GM18526 (cell line): ENCODE results near the gene SLC35G1.

ENCODE experiments used
- POLR2A ChIP-seq: IDR thresholded peaks from 3 replicates; pipeline ENCODE4 v1.6.1; 2011; ENCODE audit not compliant: insufficient read length; ENCODE audit errors: extremely low read depth

The SLC35G1 gene

DNA sequence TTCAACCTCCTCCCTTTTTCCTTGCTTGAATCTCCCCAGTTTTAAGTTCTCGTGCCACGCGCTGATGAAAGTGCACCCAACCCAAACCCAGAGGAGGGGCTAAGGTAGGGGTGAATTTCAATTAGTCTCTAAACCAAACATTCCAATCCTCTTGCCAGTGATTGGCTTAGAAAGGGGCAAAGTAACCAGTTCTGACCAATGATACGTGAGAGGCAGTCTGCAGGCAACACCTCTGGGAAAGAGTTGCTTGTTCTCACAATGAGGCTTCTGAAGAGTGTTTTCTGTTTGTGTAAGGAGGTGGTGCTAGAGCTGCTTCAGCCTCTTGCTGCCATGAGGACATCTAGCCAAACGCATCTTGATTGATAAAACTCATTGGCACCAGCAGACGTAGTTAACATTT is 21.8 kb downstream of the SLC35G1 start:
- no peak for TF ChIP-seq POLR2A

DNA sequence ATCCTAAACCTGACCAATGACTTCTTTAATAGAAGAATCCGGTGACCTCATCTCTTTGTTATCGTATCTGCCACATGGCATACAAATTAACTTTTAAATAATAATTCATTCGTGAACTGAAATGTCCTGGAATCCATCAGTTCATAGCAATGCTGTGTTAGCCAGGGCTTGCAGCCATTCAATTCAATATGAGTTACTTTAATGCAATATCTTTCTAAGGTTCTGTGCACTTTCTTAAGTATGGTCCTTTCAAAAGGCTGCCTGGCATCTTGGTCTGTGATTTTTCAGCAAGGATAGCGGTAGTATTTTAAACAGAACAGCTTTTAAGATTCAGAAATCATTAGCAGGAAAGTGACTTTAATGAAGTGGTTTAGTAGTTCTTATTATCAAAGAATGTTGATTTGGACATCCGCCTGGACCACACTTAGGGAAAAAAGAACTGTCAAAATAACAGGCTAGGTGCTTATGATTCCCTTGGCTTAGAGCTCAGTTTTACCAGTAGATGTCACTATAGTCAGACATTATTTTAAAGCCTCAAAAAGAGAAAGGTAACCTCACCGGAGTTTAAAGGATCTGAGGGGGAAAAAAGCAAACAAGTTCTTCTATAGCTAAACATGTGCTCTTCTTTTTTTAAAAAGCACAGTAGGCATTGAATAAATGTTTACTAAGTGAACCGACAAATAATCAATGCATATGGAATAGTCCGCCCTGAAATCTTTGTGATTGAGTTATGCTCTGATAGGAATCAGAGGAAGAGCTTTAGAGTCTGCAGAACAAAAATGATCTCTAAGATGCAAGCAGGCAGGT is 22.7 kb downstream of the SLC35G1 start:
- TF ChIP-seq POLR2A, result no peak

DNA sequence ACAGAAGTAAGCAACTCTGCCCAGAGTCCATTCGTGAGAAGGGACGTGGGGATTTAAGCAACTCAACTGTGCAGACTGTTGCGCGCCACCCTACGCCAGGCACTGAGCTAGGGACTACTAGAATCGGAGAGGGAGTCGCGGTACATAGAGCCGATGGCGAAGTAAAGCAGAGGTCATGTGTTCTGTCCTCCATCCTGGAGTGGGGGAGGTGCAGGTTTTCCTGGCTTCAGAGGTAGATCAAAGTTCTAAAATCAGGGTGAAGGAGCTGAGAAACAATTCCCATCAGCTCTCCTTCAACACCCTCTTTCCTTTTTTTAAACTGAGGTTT is 23.2 kb downstream of the SLC35G1 start:
- TF ChIP-seq POLR2A, result no peak

DNA sequence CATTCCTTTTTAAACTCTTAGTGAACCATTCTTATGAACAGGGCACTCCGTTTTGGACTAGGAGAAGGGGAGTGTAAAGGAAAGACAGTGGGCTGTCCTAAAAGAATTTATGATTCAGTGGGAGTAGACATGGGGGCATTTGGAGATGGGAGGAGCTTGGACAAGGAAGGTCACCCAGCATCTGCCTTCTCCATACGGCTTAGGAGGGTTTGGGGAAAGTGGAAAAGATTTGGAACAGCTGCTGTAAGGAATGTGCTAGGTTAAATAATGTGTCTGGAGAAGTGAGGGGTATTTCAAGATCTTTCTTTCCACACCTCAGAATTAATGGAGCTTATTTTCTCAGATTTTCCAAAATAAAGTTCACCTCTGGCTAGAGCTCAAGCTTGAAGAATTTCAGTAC is 24.0 kb downstream of the SLC35G1 start:
- no peak for TF ChIP-seq POLR2A

DNA sequence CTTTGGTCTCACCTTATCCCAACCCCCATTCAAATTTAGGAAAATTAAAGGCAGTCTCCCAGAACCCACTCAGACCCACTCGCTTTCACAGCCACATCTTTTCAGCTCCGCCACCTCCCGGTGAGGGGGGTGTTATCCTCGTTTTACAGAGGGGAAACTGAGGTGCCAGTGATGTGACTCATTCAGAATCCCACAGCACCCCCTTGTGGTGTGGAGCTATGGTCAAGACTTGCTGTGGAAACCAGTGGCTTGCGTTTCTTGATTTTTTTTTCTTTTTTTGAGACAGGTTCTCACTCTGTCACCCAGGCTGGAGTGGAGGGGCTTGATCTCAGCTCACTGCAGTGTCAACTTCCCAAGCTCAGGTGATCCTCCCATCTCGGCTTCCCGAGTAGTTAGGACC is 27.6 kb downstream of the SLC35G1 start:
- TF ChIP-seq POLR2A, result no peak

DNA sequence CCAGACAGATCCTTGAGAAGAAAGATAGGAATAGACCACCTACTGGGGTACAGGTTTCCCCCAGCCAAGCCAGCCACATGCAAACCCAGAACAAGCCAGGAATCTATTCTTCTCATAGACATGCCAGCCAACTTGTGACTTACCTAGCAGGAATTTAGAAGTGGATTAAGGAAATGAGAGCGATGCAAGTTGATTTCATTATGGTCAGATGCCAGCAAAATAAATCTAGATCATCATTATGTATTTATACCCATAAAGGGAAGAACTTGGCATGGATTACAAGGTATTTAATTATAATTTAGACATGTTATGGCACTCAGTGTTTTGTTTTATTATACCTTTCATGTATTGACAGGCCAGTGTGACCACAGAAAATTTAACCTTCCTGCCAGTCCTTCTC is 32.8 kb downstream of the SLC35G1 start:
- no peak for TF ChIP-seq POLR2A

DNA sequence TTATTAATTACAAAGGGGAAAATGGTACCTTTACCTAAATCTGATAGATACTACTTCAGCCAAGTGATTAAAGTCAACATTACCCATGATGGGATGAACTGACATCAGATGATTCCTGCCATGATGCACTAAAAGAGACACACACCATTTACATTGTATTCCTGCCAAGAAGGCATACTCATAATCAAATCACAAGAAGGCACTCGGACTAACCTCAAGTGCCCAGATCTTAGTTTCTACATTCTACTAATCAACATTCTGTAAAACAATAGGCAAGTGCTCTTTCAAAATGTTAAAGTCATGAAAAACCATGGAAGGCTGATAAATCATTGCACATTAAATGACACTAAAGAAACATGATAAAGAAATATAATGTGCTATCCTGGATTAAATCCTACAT is 44.4 kb downstream of the SLC35G1 start:
- no peak for TF ChIP-seq POLR2A

DNA sequence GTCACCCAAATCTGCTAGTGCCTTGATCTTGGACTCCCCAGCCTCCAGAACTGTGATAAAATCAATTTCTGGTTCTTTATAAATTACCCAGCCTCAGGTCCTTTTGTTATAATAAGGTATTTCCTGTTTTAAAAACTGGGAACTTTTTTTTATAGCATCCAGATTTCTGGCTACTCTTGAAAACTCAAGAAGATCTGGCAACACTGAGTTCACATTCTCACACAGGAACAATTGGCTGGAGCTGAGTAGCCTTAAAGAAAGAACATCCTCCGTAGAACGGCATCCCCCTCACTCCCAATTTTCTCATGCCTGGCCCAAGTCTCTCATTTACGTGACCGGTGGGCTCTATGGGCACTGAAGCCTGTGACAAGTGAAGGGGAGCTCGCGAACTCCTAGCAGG is 47.1 kb downstream of the SLC35G1 start:
- TF ChIP-seq POLR2A, result no peak

DNA sequence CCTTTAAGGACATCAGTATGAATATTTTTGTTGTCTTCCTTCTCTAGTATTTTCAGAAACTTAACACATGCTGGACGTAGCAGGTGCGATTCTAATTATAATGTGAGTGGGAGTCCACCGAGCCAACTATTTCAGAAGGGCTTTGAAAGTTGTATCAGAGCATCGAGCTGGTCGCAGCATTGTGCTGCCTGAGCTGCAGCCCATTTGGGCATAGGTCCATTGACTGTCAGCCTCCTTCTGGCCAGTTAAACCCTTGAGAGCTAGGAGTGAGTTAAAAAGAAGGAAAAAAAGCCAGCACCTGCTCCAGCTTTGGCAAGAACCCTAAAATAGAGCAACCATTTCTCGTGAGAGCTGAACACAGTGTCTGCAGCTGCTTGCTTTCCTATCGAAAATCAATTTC is 47.8 kb downstream of the SLC35G1 start:
- no peak for TF ChIP-seq POLR2A

DNA sequence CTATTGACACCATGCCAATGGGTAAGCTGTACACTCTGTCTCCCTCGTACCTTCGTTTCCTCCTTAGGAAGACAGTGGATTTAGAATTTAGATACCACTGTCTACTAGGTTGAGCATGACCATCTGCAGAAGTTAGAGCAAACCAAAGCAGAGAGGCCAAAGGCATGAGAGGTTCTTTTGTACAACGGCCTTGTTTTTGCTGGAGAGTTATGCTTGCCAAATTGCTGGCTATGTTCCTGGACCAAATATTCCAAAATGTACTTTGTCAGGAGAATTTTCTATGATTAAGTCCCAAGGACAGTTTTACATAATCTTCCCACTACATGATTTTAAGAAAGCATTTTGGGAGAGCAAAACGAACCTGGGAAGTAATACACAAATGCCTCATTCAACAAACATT is 52.0 kb downstream of the SLC35G1 start:
- no peak for TF ChIP-seq POLR2A

DNA sequence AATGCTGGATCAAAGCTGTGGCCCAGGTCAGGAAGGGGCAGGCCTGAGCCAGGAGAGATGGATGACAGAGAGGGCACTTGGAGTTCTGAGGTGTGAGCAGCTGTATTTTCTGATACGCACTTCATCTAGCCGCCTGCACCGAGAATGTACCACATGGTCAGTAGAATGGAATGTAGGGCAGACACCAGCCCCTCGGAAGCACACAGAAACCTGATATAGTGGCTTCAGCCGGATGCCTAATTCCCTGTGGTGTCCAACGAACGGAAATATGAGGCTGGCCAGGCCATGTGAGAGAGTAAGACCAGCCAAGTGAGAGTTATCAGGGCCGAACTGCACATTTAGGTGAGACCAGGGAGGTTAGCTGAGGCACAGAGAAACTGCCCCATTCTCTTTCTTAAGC is 53.3 kb downstream of the SLC35G1 start:
- no peak for TF ChIP-seq POLR2A

DNA sequence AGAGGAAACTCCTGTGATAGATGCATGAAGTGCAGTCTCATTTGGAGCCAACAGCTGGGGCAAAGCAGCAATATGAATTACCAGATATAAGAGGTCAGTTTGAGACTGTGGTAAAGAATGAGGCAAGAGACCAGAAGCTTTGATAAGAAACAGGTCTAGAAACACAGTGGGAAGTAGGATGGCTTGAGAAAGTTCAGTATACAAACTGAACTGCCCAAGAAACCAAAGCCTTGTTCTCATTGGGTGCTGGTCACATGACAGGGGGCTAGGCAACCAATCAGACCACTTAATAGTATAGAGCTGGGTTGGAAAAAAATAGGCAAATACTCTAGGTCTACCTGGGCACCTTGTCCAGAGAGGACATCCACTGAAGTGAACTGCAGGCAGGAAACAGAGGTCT is 53.7 kb downstream of the SLC35G1 start:
- TF ChIP-seq POLR2A, result no peak

DNA sequence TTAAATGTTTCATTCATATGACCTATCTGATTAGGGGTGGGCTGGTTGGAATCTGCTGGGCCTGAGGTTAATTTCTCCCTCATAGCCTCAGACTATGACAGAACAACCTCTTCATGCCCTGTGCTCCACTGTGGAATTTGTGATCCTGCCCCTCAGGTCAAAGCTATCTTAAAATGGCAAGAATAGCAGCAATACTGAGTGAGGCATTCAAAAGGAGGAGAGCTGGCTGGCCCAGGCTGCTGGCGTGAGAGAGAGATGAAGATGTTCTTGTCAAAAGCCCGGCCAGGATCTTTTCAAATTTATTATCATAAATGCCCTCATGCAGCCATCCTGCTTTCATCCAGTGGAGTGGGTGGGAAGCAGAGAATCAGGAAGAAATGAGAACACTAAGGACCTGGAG is 58.1 kb downstream of the SLC35G1 start:
- TF ChIP-seq POLR2A, result no peak
